NCI-H2196 (cell line): ENCODE results near the gene VSX1.

Source experiments
- DNase-seq: peaks from one replicate; lab custom pipeline; 2025; ENCODE audit not compliant: unreplicated experiment; lab: John Stamatoyannopoulos, UW

VSX1 gene

GRCh38 chr20:25054995-25055629 is 26.8 kb downstream of the VSX1 start:
- no peak for DNase-seq

- no peak for DNase-seq
These were observed 27.7 kb downstream of the VSX1 start for GRCh38 chr20:25054096-25054820.

- DNase-seq: no peak
These were observed 28.5 kb downstream of the VSX1 start for GRCh38 chr20:25053255-25054031.

GRCh38 chr20:25052255-25053194 is 29.4 kb downstream of the VSX1 start:
- DNase-seq: no peak

DNA sequence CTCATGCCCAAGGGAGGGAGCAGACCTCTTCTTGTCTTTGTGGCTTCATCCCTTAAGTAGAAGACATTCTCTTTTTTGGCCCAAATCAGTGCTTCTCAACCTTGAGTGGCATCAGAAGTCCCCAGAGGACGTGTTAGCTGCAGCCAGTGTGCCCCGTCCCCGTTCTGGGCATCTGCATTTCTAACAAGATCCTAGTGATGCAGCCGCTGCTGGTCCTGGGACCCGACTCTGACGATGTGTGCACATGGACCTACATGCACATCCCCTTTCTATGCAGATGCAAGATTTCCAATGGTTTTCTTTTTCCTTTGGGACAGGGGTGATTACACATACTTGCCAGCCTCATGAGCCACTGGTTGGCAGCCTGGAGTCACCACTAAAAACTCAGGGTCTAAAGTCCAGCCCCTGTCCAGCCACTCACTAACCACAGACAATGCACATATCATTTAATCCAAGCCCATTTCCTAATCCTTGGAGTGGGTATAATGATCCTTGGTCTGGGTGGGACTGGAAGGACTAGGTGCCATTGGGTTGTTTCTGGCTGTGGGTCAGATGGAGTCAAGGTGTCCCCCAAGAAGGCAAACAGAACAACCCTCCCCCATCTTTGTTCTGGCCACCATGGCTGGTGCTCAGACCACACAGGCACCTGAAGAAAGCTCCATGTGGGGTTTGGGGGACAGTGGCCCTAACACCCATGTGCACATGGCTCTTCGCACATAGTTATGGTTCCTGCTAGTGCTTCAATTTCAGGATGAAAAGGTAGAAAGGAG is 30.4 kb downstream of the VSX1 start:
- no peak for DNase-seq

DNA sequence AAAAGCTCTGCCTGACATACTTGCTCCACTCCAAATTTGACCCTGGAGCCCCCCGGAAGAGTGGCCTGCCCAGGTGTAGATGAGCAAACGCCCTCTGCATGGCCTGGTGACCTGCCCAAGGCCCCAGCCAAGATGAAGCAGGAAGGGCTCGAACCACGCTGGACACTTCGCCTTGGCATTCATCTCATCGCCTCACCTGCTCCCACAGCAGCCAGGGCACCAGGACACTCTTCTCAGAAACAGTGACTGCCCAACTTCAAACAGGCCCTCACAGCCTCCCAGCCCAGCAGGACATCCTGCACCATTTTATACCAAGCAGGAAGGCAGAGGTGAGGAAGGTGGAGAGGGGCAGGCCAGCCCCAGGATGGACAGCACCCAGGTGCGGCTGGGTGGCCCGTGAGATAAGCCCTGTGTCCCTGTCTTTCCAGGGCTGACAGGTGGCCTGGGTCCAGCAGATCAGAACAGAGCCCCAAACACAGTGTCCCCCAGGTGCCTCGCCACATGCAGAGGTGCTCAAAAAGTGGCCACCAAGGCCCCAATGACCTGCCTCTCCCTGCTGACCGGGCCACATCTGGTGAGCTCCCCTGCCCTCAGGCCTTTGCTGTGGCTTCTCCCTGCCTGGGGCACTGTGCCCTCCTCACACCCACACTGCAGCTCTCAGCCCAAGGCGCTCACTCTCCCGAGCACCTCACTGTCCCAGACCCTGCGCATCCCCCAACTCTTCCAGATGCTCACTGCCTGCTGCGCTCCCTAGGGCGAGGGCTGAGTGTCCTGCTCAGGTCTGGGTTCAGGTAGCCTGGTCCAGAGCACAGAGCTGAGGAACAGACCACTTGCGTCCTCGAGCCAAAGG is 31.2 kb downstream of the VSX1 start:
- no peak for DNase-seq

- DNase-seq: no peak
These were observed 31.9 kb downstream of the VSX1 start for GRCh38 chr20:25050082-25050481.

GRCh38 chr20:25049261-25050060 is 32.5 kb downstream of the VSX1 start:
- no peak for DNase-seq

GRCh38 chr20:25048519-25048952 is 33.4 kb downstream of the VSX1 start:
- DNase-seq: no peak

DNA sequence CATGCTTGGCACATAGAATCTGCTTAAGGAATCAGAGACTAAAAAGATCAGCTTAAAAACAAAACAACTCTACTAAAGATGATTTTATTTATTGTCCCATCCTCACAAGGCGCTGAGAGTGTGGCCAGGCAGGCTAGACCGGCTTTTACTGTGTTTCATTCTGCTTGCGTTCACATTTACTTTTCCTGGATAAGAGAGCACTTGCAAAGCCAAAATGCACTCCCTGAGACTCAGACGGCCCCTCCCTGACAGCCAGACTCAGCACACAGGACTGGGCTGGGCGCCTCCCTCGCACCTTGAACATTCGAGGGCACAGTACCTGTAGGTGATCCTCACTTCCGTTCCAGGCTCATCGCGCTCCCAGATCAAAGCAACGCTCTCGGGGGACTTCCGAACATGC is 34.2 kb downstream of the VSX1 start:
- no peak for DNase-seq

- no peak for DNase-seq
These were observed 34.9 kb downstream of the VSX1 start for GRCh38 chr20:25046736-25047666.

DNA sequence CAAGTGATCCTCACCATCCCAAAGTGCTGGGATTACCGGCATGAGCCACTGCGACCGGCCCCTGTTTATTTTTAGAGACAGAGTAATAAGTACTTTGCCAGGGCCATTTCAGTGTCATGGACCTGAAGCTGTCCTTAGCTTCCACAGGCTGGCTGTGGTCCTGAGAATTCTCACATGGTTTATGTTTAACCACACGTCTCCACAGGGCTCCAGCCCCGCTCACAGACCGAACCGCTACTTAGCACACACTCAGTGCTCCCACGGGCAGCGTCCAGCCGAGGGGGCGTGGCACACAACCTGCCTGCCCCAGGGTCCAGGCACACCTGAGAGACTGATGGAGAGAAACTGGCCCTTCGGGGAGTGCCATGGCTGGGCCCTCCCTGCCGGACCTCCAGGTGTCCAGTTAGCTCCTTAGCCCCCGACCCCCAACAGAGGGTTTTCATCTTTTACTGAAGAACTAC is 35.7 kb downstream of the VSX1 start:
- no peak for DNase-seq

DNA sequence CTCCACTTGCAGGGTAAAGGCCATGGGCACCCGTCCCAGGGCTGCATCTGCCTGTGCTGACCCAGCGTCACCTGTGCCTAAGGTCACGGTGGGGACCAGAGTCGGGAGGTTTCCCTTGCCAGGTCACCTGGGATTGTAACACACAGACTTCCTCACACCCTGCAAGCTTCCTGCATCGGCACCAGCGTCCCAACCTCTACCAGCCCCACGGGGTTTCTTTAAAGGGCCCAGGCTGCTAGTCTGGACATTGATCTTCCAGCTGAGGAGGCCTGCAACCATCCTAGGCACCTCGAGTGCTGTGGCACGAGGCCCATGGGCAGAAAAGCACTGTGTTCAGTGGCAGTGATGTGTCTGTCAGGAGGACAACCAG is 36.6 kb downstream of the VSX1 start:
- no peak for DNase-seq

- no peak for DNase-seq
These were observed 37.1 kb downstream of the VSX1 start for GRCh38 chr20:25044660-25045342.

- no peak for DNase-seq
These were observed 37.7 kb downstream of the VSX1 start for GRCh38 chr20:25044261-25044560.

- no peak for DNase-seq
These were observed 38.3 kb downstream of the VSX1 start for GRCh38 chr20:25043499-25044260.
